Lower leg skin (tissue), 4 donors: ENCODE data around the gene DDO. TPM values are rescaled to one million over a fixed set of nuclear protein-coding genes. Genes with fewer than 3 reads are reported as not detected.

Experiments used
- DNase-seq, 2 donors: peaks; one replicate each; pipeline ENCODE4 v3.0.0-alpha.2; 2019; ENCODE audit warnings: low spot score in 2 of 2
- H3K4me3 ChIP-seq: fragments of 200-600 bp; sonication (generic); 2 replicates; pipeline ENCODE4 v1.5.1; 2017; ENCODE audit warnings: mild to moderate bottlenecking, low read depth; ENCODE audit not compliant: poor library complexity, severe bottlenecking
- CTCF ChIP-seq, 3 donors: fragments of 450-650 bp; IDR thresholded peaks; one replicate each; pipeline ENCODE4 v1.5.1; 2016; ENCODE audit warnings: antibody characterized with exemption in 3 of 3, mild to moderate bottlenecking in 3 of 3, moderate library complexity in 2 of 3
- POLR2A ChIP-seq, 2 donors: fragments of 450-650 bp; IDR thresholded peaks; one replicate each; pipeline ENCODE4 v1.6.1; 2016 to 2017; ENCODE audit warnings: antibody characterized with exemption in 2 of 2, mild to moderate bottlenecking in 1 of 2, moderate library complexity in 1 of 2
- WGBS, 2 donors: methylation state at CpG; one replicate each; pipeline ENCODE4 v1.1.5; 2018; 5-methylcytosine and 5-hydroxymethylcytosine counted together
- intact Hi-C: fragments of 100-400 bp; cut with DNase I; formaldehyde crosslinking; loops from one replicate; pipeline ENCODE4 v1.15.0; 2023; ENCODE audit warnings: low total_unique reads
- total RNA-seq, 4 donors: library from RNA; depleted of rRNA; stranded (reverse); fragments of >200 nt; gene quantifications; one replicate each; pipeline ENCODE4 v1.1.0, GENCODE V29; 2016

Gene DDO
- total RNA-seq, 4 donors from 2014 or later: 0.17 to 1.2 (median 0.91) TPM; not detected in 1

GRCh38 chr6:110414669-110415068 lies 706 bp downstream of the DDO start:
- no peak for DNase-seq
- WGBS, 2 donors: 64 to 73% methylated on average over 4 of the region's 4 CpGs
- TF ChIP-seq POLR2A (IDR thresholded peaks at IDR 0.05) (no peak), CTCF (IDR thresholded peaks at IDR 0.05) (no peak)
- H3K4me3 ChIP-seq: no peak overlapping the region
- intact Hi-C loops: no loop called here

GRCh38 chr6:110412360-110412759 lies 3.0 kb downstream of the DDO start:
- 56 to 62% methylated on average over 8 of the region's 8 CpGs for WGBS, 2 donors
- DNase-seq: no peak
- no peak overlapping the region for H3K4me3 ChIP-seq
- TF ChIP-seq POLR2A (IDR thresholded peaks at IDR 0.05) (no peak), CTCF (IDR thresholded peaks at IDR 0.05) (no peak)
- intact Hi-C loops: no loop called here

- intact Hi-C loops: no loop called here
- TF ChIP-seq CTCF (IDR thresholded peaks at IDR 0.05) (no peak), POLR2A (IDR thresholded peaks at IDR 0.05) (no peak)
- no peak for DNase-seq
- 65 to 79% methylated on average over 4 of the region's 4 CpGs for WGBS, 2 donors
- no peak overlapping the region for H3K4me3 ChIP-seq
Measured at GRCh38 chr6:110410511-110410910, 4.9 kb downstream of the DDO start.

- DNase-seq: no peak
- no peak overlapping the region for H3K4me3 ChIP-seq
- TF ChIP-seq CTCF (IDR thresholded peaks at IDR 0.05) (no peak), POLR2A (IDR thresholded peaks at IDR 0.05) (no peak)
- intact Hi-C loops: no loop called here
Measured at GRCh38 chr6:110409794-110410193, 5.6 kb downstream of the DDO start.

- WGBS, 2 donors: 66 to 72% methylated on average over 6 of the region's 6 CpGs
- no peak for DNase-seq
- intact Hi-C loops: no loop called here
- H3K4me3 ChIP-seq: no peak overlapping the region
- TF ChIP-seq POLR2A (IDR thresholded peaks at IDR 0.05) (no peak), CTCF (IDR thresholded peaks at IDR 0.05) (no peak)
Measured at GRCh38 chr6:110408901-110409300, 6.5 kb downstream of the DDO start.

- TF ChIP-seq CTCF (IDR thresholded peaks at IDR 0.05) (no peak), POLR2A (IDR thresholded peaks at IDR 0.05) (no peak)
Measured at GRCh38 chr6:110404607-110405006, 10.8 kb downstream of the DDO start.

More at GRCh38 chr6:110404607-110405006, 10.8 kb downstream of the DDO start:
- 55 to 71% methylated on average over 8 of the region's 8 CpGs for WGBS, 2 donors
- DNase-seq: no peak
- intact Hi-C loops: no loop called here
- no peak overlapping the region for H3K4me3 ChIP-seq
